NCI-H1436 (cell line): ENCODE data around the gene SLF2.
A peak's percentile ranks its signal among the peaks of the same experiment; 100 is the strongest.

Experiments
- DNase-seq: peaks from one replicate; lab custom pipeline; 2025; lab: John Stamatoyannopoulos, UW

The SLF2 gene

DNA sequence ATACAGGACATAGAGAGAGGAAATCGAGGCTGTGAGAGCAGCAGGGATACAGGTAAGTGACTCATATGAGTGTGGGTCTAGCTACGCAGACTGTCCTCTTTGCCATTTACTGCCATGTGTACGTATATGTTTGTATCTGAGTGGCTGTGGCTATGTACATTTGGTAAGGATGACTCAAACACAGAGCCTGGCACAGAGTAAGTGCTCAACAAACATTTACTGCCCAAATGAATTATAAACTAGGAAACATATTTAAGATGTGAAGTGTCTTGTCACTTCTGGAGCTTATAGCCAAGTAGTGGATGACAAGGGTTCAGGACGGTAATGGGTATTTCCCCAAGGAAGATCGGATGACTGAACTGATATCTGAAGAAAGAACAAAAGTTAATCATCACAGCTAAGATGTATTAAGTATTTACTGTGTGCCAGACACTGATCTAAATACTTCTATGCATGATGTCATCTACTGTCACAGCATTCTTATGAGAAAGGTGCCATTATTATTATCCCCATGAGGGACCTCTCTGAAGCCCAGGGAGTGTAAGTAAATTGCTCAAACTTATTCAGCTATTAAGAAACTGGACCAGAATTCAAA lies 68.5 kb downstream of the SLF2 start:
- no peak for DNase-seq

DNA sequence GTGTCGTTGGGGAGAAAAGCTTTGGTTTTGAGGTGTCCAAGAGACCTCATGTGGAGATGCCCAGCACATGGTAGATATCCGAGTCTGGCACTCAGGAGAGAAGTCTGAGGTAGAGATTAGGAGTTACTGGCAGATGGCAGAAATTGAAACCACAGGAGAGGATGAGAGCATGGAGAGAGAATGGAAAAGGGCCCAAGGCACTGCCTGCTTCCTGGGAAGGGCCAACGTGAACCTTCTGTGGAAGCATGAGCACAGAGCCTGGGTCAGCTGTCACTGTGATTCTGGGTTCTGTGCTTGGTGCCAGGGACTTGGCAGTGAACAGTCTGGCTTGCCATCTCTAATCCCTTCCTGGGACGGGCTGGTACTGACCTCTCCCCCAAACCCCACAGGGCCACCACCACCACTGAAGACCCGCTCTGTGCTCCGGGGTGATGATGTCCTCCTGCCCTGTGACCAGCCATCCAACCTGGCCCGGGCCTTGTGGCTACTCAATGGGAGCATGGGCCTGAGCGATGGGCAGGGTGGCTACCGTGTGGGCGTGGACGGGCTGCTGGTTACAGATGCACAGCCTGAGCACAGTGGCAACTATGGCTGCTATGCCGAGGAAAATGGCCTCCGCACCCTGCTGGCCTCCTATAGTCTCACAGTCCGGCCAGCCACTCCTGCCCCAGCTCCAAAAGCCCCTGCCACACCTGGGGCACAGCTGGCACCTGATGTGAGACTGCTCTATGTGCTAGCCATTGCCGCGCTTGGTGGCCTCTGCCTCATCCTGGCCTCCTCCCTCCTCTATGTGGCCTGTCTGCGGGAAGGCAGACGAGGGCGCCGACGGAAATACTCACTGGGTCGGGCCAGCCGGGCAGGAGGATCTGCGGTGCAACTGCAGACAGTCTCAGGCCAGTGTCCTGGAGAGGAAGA lies 70.4 kb downstream of the SLF2 start:
- no peak for DNase-seq

DNA sequence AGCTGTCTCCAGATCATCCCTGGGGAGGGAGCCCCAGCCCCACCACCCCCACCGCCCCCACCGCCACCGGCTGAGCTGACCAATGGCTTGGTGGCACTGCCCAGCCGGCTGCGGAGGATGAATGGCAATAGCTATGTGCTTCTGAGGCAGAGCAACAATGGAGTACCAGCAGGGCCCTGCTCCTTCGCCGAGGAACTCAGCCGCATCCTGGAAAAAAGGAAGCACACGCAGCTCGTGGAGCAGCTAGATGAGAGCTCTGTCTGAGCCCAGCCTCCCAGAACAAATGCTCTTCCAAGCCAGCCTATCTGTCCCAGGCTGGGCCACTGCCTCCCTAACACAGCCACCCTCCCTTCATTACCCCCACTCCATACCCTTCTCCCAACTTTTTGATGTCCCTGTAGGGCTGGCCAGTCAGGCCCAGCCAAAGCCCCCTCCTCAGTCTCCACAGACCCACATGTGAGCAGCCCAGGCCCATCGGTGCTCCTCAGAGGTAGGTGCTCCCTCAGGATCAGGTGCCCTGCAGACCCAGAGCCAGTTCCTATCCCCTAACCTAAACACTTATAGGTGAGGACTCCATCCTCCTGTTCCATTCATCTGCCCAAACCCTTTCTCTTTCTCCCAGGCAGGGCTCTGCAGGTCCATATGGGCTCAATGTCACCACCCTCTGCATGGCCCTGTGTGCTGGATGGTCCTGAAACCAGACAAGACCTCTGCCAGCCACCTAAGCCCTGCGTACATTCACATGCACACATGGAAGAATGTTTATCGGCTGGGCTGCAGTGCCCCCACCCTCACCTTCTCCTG lies 71.3 kb downstream of the SLF2 start:
- DNase-seq, result no peak

DNA sequence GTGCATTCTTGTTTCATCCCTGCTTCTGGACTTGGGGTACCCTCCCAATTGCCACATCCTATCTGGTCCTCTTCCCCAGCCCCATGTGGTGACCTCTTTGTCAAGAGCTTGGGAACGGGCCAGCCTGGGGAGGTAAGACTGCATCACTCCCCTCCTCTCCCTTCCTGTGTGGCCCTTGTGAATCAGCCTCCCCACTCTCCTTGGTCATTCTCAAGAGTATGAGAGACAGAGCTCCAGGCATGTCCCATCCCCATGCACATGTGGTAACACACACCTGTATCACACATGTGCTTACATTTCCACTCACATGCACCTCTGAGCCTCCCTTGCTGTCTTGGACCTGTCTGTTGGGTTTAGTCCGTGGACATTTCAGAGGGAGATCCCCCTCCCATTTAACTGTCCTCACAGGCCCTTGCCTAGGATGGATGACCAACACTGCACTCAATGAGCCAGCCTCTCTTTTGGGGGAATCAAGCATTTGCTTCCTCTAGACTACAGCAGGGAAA lies 72.0 kb downstream of the SLF2 start:
- no peak for DNase-seq

DNA sequence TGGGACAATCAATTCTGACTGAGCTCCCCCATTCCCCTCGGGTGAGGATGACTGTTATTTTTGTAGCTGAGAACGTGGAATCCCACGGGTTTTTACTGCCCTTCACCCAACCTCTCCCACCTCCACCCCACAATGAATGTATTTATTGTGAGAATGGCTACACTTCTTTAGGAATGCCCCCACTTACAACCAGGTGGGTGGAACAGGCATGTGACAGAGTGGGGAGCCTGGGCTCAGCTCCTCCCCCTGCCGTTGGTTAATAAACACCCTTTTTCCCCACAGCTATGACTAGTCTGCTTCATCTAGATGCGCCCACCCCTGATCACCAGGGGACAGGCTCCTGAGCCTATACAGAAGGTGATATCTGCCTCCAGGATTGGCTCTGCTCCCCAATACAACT lies 72.6 kb downstream of the SLF2 start:
- DNase-seq, result no peak

DNA sequence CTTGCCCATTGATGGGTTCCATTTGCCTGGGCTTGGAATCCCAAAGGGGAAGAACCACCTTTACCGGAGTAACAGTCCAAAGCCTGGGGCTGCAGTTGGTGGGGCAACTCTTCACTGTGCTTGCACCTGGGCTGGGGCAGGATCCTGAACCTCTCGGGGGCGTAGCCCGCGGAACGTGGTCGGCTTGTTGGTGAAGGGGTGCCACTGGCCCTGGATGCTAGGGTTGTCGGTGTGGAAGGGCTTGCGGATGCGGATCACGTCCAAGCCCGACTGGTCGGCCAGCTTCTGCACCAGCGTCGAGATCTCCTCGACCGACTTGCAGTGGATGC lies 73.8 kb downstream of the SLF2 start:
- DNase-seq, result no peak

DNA sequence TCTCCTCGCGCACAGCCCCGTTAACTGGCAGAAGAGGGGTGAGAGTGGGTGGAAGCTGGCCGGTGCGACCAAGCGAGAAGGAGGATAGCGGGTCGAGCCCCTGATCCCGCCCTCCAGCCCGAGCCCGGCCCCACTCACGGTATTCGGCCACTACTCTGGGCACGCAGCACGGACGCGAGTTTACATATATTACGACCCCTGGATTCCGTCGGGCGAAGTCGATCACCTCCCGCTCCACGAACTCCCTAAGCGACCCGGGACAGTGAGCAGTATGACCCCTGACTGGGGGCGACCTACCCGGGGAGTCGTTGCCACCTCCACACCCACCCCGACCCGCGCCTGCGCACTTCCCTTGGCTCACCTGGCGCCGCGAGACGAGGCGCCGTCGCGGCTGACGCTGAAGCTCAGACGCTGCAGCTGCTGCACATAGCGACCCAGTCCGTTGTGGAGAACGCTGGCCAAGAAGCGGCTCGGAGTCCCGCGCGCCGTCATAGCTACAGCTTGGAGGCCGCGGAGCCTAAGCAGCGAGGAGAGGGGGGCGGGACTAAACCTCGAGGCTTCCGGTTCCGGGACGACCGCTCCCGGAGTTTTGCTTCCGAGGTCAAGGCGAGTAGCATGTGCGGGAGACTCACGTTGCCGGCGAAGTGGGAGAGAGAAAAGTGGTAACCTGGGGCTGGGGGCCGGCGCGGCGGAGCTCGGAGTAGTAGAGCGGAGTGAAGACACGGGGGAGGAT lies 74.4 kb downstream of the SLF2 start, which contains the start of the genes MRPL43 and TWNK:
TSS of gene MRPL43 (minus strand) at position 546 of the 733 bp plus-strand sequence. CDS start at position 492, 54 bp downstream.
TSS of gene TWNK (plus strand) at position 592 of the 733 bp plus-strand sequence. CDS start 668 bp downstream, outside the sequence.
- peak; percentile 67 for DNase-seq

DNA sequence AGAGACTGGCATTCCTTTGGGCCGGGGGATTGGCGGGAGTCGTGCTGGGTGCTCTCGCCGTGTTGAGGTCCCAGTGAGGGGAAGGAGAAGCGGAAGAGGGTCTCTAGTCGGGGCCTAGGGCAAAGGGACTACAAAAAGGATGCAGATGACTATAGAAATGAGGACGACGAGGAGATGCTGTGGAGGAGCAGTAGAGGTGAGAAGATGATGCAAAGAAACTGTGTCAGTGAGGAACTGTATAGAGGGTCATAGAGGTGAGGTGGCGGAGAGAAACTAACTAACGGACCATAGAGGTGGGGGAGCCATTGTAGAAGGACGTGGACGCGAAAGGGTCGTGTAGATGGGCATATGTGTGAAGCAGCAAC lies 74.9 kb downstream of the SLF2 start:
- DNase-seq, result no peak

DNA sequence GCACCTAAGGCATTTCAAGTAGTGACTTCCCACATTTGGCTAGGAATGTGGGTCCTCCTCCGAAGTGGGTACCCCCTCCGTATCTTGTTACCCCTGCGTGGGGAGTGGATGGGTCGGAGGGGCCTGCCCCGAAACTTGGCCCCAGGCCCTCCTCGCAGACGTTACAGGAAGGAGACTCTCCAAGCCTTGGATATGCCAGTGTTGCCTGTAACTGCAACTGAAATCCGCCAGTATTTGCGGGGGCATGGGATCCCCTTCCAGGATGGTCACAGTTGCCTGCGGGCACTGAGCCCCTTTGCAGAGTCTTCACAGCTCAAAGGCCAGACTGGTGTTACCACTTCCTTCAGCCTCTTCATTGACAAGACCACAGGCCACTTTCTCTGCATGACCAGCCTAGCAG lies 75.4 kb downstream of the SLF2 start:
- DNase-seq, result no peak

DNA sequence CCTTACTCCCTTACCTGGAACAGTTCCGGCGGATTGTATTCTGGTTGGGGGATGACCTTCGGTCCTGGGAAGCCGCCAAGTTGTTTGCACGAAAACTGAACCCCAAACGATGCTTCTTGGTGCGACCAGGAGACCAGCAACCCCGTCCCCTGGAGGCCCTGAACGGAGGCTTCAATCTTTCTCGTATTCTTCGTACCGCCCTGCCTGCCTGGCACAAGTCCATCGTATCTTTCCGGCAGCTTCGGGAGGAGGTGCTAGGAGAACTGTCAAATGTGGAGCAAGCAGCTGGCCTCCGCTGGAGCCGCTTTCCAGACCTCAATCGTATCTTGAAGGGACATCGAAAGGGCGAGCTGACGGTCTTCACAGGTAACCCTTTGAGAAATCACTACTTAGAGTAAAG lies 76.3 kb downstream of the SLF2 start:
- DNase-seq, result no peak

DNA sequence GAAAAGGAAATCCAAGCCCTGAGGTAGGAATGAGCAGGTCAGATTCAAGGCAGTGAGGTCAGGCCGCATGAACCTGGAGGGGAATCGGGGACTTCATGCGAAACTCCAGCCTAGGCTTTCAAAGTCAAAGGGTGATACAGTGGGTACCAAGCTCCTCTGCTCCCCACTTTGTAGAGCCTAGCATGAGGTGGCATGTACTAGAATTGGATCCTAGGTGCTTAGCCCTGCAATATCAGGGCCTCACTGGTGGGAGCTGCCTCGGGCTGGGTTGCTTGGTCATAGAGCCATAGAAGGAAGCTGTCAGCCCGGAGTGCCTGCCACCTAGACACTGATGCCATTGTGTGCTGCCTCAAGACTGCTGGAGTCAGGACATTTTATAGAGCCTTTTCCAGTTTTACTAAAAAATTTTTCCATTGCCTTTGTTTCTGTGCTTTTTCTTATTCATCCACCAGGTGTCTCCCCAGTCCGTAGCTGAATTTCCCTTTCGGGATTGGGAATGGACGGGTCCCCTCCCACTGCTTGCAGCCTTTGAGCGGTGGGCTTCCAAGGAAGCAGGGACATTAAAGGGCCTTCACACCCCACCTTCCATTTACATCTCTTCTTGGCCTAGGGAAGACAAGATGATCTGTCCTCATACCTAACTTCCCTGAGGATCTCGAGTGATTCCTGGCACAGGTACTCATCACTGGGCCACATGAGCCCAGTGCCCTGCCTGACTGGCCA lies 81.4 kb downstream of the SLF2 start:
- DNase-seq, result no peak

DNA sequence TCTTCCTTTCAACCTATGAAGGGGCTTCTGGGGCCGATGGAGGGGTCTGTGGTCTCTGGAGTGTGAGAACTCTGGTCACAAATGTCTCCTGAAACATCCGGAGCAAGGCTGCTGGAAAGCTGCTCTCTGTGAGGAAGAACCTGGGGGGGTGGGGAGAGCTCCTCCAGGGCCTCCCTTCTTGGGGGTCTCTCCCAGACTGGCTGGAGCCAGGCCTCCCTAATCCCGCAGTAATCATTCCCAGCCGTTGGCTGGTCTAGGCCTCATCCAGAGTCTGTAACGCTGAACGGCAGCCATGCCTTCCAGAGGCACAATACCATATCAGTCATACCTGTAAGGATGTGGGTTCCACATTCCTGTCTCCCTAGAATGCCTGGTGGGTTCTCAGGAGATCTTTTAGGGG lies 82.4 kb downstream of the SLF2 start:
- no peak for DNase-seq

DNA sequence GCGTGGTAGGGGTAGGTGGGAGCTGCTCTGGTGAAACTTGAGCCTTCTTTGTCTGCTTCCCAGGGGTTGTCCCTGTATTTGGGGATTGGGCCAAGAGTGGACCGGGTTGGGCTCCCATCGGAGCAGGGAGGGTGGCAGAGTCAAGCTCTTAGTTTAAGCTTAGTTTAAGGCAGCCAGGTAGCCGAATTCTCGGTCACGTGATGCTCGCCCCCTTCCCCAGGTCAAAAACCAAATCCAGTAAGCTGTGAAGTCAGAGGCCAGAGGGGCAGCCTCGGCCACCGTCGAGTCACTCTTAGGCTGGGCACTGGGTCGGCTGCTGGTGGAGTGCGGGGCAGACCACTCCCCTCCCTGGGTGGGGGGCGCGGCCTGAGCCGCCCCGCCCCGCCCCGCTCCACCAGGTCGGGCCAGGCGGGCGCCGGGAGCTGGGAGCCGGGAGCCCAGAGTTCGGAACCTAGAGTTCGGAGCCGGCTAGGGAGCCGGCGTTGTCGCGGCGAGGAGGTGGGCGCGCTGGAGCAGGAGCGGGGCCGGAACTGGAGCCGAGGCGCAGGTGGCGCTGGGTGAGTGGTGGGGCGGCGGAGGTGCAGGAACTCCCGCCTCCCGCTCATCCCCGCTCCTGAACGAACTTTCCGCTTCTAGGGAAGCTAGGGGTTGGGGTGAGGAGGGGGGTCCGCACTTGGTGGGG lies 84.1 kb downstream of the SLF2 start:
- DNase-seq, result peak; percentile 22

DNA sequence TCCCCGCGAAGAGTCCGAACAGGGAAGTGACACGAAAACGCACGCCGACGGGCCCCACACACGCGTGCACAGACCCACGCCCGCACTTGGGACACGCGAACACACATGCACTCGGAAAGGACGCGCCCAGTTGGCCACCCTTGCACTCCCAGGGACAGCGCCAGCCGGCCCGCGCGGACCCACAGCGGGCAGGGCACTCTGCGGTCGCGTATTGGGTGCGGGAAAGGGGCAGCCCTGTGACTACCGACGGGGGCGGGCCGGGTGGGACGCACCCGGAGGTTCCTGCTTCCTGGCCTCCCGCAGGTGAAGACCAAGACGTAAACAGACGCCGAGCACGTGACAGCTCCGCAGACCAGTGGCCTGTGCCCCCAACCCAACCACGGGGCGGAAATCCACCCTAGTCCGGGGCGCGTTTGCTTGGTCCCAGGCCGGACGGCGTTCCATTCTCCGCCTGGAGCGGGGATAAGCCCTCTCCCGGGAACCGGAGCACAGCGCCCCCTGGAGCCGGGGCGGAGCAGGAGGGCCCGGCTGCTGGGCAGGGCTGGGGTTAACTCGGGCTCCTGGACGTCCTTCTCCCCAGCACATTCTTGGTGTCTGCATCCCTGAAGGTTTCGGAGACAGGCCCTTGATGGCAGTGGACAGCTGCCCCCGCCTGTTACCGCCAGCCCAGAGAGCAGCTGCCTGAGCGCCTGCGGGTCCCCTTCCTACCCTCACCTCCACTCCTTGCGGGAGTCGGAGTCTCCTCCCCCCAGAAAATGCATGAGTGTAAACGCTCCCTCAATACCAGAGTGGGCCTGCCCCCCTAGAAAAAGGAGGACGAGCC lies 84.8 kb downstream of the SLF2 start:
- DNase-seq, result peak; percentile 46

DNA sequence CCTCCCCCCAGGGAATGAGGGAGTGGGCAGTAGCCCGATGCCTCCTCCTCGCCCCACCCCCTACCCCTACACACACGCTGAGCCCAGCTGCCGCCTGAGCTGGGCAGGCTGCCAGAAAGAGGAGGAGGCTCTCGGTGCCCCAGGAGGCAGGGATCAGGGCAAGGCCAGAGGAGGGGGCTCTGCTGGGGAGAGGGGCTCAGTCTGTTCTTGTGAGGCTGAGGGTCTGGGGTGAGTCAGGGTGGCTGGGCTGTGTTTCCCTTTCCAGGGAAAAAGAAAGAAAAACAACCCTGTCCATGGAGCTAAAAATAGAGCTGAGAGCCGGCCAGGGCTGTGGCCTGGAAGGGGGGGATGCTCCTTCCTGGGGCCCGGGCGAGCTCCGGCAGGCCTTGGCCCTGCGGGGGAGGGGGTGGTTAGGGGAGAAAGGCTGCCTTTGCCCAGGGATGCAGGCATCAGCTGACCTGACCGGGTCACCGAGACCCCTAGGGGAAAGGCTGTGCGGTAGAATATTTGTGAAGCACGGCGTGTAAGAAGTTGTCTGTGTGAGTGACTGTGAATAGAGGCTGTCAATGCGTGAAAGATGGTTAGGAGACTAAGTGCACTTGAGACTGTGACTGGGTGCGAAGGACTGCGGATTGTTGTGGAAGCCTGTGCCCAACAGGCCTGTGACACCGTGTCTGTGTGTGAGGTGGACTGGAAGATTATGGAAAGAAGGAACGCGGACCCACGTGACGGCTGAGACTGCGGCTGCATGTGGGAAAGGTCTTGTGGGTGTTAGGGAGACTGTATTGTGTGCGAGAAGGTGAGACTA lies 85.6 kb downstream of the SLF2 start:
- peak; percentile 91 for DNase-seq

DNA sequence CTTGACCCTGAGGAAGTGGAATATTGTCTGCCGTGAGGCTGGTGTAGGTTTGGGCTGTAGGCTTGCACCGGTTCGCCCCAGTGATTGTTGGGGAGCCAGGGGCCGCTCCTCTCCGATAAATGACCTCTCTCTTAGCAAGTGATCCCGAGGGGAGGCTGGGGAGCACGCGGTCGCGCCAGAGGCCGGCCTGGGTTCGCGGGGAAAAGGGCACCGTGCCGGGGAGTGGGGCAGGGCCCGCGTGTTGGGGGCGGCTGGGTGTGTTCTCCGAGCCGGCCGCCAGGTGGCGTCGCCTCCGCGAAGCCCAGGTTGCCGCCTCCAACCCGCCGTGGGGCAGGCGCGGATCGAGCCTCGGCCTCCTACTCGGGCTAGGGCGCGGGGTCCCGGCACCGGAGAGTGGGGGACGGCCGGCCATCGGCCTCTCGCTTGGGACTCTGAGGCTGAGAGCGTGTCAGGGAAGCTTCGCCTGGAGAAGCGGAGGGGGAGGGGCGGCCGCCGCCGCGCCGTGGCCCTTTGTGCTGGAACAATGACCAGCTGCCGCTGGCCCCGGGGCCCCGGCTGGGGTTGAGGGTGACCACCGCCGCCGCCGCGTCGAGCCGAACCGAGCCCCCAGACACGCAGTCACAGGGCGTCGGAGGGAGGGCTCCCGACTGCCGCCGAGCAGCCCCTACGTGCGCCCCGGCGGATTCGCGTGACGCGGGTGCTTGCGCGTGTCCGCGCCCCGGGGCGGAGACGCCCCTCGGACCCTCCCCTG lies 86.4 kb downstream of the SLF2 start:
- peak; percentile 57 for DNase-seq

DNA sequence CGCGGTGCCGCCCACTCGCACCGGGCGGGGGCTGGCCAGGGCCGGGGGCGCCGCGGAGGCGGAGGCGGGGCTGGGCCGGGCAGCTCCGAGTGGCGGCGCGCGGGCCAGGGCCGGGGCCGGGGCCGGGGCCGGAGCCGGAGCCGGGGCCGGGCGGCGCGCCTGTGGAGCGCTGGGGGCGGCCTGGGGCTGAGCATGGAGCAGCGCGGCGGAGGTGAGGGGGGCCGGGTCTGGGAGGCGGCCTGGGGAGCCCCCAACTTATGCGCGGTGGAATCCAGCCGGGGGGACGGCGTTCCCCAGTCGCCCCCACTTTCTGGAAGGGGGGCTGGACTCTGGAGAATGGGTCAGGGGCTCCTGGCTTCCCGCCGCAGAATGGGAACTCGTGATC lies 87.0 kb downstream of the SLF2 start, which contains the start of gene LZTS2:
TSS of gene LZTS2 (plus strand) at position 67 of the 385 bp plus-strand sequence. CDS start 2,731 bp downstream, outside the sequence.
- no peak for DNase-seq
